ENCODE results near the gene EFNB2. TPM values are rescaled to one million over a fixed set of nuclear protein-coding genes. Genes with fewer than 3 reads are reported as not detected.

The EFNB2 gene
- total and polyA plus RNA-seq, 2 of the 13 experiments (the other 11 are each of a cell fraction or from before 2014, with no cell fraction given) = 0.11 to 0.20 TPM

DNA sequence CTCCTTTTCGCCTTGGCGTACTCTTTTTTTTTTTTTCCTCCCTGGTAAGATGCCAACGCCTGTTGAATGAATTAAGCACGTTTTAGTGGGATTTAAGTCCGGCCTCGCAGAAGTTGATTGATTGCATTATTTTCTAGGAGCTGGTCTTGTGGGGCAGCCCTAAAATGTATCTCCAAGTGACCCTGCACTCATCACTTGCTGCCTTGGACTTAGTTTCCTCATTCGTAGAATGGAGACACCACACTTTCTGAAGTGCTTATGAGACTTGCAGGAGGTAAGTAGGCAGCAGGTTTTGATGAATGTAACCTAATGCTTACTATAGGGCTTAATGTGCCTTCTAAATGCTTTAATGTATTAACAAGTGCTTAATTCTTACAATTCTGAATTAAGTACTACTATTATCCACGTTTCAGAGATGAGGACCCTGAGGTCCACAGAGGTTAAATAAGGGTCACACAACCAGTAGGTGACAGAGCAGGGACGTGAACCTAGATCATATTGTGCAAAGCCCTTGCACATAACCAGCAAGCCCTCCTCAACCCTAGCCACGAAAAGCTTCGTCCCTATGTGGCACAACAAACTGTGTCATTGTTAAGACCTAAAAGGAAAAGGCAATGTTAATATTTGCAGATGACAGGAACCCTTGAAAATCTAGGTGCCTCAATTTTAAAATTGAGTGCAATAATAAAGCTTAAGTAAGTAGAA is 33.0 kb upstream of the EFNB2 start (continued):
- TF ChIP-seq, protein P1, sequence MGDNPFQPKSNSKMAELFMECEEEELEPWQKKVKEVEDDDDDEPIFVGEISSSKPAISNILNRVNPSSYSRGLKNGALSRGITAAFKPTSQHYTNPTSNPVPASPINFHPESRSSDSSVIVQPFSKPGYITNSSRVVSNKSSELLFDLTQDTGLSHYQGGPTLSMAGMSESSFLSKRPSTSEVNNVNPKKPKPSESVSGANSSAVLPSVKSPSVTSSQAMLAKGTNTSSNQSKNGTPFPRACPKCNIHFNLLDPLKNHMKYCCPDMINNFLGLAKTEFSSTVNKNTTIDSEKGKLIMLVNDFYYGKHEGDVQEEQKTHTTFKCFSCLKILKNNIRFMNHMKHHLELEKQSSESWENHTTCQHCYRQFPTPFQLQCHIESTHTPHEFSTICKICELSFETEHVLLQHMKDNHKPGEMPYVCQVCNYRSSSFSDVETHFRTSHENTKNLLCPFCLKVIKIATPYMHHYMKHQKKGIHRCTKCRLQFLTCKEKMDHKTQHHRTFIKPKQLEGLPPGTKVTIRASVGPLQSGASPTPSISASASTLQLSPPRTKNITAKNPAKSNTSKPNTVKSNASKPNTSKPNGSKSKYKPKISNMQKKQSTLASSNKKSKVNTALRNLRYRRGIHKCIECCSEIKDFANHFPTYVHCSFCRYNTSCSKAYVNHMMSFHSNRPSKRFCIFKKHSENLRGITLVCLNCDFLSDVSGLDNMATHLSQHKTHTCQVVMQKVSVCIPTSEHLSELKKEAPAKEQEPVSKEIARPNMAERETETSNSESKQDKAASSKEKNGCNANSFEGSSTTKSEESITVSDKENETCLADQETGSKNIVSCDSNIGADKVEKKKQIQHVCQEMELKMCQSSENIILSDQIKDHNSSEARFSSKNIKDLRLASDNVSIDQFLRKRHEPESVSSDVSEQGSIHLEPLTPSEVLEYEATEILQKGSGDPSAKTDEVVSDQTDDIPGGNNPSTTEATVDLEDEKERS (CRISPR knock-in tag; IDR thresholded peaks at IDR 0.05) = 0 out of 2 replicates have a peak, but pooled peaks have one; percentile 9
- TF ChIP-seq SUZ12 (IDR thresholded peaks at IDR 0.05; ENCODE audit: low read depth, low read length) = no peak
- TF ChIP-seq CBX2 (IDR thresholded peaks at IDR 0.05; ENCODE audit: low read depth, low read length) = no peak
- no peak for TF ChIP-seq CBX2 (CRISPR knock-in tag; IDR thresholded peaks at IDR 0.05; ENCODE audit: low read depth)
- no peak for TF ChIP-seq ZNF33B (CRISPR knock-in tag; IDR thresholded peaks at IDR 0.05)
- no peak; the same call in 1 of the 2 replicates for TF ChIP-seq ZNF878 (CRISPR knock-in tag; IDR thresholded peaks at IDR 0.05)
- TF ChIP-seq CAMTA2 (CRISPR knock-in tag; IDR thresholded peaks at IDR 0.05; ENCODE audit: borderline replicate concordance) = no peak
- peak; percentile 83 for TF ChIP-seq RARA (CRISPR knock-in tag; IDR thresholded peaks at IDR 0.05)
- no peak for TF ChIP-seq ASH2L (IDR thresholded peaks at IDR 0.05; ENCODE audit: insufficient read length, low read depth, low read length)
- TF ChIP-seq KDM1A (CRISPR knock-in tag; IDR thresholded peaks at IDR 0.05) = no peak
- no peak; the same call in 1 of the 2 replicates for TF ChIP-seq HMG20A (CRISPR knock-in tag; IDR thresholded peaks at IDR 0.05; ENCODE audit: borderline replicate concordance)
- TF ChIP-seq ZNF549 (CRISPR knock-in tag; IDR thresholded peaks at IDR 0.05) = no peak
- no peak for TF ChIP-seq ZNF768 (CRISPR knock-in tag; IDR thresholded peaks at IDR 0.05)
- TF ChIP-seq NFE2L1 (CRISPR knock-in tag; IDR thresholded peaks at IDR 0.05; ENCODE audit: borderline replicate concordance) = no peak
- no peak for TF ChIP-seq SMC3 (IDR thresholded peaks at IDR 0.05; ENCODE audit: low read length)
- TF ChIP-seq CCAR2 (optimal IDR thresholded peaks at IDR 0.05; ENCODE audit: low read depth, low read length) = no peak
- TF ChIP-seq PHF20 (CRISPR knock-in tag; IDR thresholded peaks at IDR 0.05) = no peak
- no peak for TF ChIP-seq ZNF619 (CRISPR knock-in tag; IDR thresholded peaks at IDR 0.05)
- no peak for TF ChIP-seq RORA (CRISPR knock-in tag; IDR thresholded peaks at IDR 0.05)
- TF ChIP-seq, protein P2, sequence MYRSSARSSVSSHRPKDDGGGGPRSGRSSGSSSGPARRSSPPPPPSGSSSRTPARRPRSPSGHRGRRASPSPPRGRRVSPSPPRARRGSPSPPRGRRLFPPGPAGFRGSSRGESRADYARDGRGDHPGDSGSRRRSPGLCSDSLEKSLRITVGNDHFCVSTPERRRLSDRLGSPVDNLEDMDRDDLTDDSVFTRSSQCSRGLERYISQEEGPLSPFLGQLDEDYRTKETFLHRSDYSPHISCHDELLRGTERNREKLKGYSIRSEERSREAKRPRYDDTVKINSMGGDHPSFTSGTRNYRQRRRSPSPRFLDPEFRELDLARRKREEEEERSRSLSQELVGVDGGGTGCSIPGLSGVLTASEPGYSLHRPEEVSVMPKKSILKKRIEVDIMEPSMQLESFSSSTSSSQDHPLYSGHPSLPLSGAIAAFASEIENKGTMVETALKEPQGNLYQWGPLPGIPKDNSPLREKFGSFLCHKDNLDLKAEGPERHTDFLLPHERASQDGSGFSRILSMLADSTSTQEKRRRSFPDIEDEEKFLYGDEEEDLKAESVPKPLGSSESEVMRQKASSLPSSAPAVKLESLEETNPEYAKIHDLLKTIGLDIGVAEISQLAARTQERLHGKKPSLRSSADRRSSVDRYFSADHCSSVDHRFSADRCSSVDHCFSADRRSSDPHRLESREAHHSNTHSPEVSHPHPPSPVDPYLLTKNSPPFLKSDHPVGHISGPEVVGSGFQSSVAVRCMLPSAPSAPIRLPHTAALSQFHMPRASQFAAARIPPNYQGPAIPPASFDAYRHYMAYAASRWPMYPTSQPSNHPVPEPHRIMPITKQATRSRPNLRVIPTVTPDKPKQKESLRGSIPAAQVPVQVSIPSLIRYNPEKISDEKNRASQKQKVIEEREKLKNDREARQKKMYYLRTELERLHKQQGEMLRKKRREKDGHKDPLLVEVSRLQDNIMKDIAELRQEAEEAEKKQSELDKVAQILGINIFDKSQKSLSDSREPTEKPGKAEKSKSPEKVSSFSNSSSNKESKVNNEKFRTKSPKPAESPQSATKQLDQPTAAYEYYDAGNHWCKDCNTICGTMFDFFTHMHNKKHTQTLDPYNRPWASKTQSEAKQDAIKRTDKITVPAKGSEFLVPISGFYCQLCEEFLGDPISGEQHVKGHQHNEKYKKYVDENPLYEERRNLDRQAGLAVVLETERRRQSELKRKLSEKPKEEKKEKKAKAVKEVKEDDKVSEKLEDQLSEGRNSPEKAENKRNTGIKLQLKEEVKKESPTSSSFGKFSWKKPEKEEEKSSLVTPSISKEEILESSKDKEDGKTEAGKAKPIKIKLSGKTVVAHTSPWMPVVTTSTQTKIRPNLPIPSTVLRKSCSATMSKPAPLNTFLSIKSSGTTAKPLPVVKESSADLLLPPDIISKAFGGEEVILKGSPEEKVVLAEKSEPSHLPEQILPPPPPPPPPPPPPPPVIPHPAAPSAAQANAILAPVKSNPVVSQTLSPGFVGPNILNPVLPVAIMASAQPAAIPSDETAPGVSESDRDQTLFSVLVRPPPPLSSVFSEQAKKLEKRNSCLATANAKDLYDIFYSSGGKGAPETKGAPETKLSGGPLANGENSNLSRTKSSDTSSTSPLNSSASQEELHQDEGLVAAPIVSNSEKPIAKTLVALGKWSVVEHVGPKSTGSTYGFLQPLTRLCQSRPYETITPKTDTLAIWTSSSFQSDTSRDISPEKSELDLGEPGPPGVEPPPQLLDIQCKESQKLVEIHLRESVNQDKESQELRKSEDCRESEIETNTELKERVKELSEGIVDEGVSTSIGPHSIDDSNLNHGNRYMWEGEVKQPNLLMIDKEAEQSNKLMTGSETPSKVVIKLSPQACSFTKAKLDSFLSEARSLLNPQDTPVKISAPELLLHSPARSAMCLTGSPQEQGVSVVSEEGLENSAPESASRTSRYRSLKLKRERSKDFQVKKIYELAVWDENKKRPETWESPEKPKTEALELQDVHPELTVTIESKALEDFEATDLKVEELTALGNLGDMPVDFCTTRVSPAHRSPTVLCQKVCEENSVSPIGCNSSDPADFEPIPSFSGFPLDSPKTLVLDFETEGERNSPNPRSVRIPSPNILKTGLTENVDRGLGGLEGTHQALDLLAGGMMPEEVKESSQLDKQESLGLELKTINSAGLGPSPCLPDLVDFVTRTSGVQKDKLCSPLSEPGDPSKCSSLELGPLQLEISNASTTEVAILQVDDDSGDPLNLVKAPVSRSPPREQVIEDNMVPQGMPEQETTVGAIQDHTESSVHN (CRISPR knock-in tag; IDR thresholded peaks at IDR 0.05) = no peak
